C1 segment of cervical spinal cord (tissue), 14 donors: ENCODE data around the gene BCAS3.
"Not testable (repeated sequence)": the region's sequence is repeated elsewhere in the genome, so short reads cannot be mapped to it uniquely, and the experiment has no call there.

ENCODE experiments used
- DNase-seq, 14 donors: peaks; one replicate each; lab custom pipeline; 2025; lab: John Stamatoyannopoulos, UW

The BCAS3 gene

GRCh38 chr17:60745544-60745943 lies 67.9 kb downstream of the BCAS3 start:
- no peak for DNase-seq

- DNase-seq = peak in 2 of 14 donors; percentile 6 to 36
Measured at GRCh38 chr17:60747069-60747808, 69.6 kb downstream of the BCAS3 start.

DNA sequence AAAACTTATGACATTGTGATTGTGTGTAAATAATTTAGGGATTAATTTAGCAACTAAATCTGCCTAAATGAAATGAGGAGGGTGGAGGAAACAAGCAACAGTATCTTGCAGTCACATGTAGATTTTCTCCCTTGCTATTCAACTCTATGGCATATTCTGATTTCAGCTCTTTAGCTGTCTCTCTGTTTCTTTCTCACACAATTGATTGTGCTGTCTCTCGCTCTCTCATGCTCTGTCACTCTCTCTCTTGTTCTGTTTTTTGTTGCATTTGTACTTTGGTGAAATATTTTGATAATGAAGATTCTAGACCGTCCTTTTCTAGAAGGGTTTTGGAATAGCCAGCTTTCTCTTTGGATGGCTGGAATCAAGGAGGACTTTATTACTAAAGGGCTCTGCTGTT lies 70.6 kb downstream of the BCAS3 start:
- DNase-seq = peak in 1 of 14 donors; percentile 18

DNA sequence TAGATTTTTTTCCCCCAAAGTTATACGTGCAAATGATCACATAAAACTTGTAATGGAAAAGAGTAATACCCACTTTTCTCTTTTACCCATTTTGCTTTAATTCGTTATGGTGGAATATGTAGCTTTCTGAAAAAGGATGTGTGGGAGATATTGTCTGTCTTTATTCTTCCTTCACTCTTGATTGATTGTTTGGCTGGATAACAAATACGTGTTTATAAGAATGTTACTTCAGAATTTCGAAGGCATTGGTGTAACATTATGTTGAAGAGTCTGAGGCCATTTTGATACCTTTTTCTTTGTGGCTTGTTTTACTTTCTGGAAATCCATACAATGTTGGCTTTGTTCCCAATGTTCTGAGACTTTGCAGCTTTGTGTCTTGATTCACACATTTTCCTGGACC lies 71.4 kb downstream of the BCAS3 start:
- peak in 1 of 14 donors; percentile 2 for DNase-seq

DNA sequence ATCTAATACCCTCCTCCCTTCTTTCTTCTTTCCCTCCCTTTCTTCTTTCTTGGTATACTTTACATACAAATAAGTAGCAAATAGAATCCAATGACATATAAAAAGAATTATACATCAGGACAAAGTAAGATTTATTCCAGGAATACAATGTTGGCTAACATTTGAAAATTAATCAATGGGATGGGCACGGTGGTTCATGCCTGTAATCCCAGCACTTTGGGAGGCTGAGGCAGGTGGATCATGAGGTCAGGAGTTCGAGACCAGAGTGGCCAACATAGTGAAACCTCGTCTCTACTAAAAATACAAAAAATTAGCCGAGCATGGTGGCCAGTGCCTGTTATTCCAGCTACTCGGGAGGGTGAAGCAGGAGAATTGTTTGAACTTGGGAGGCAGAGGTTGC lies 72.1 kb downstream of the BCAS3 start:
- no peak for DNase-seq

GRCh38 chr17:60750640-60751039 lies 73.0 kb downstream of the BCAS3 start:
- no peak for DNase-seq

GRCh38 chr17:60751884-60752283 lies 74.2 kb downstream of the BCAS3 start:
- DNase-seq = no peak

DNA sequence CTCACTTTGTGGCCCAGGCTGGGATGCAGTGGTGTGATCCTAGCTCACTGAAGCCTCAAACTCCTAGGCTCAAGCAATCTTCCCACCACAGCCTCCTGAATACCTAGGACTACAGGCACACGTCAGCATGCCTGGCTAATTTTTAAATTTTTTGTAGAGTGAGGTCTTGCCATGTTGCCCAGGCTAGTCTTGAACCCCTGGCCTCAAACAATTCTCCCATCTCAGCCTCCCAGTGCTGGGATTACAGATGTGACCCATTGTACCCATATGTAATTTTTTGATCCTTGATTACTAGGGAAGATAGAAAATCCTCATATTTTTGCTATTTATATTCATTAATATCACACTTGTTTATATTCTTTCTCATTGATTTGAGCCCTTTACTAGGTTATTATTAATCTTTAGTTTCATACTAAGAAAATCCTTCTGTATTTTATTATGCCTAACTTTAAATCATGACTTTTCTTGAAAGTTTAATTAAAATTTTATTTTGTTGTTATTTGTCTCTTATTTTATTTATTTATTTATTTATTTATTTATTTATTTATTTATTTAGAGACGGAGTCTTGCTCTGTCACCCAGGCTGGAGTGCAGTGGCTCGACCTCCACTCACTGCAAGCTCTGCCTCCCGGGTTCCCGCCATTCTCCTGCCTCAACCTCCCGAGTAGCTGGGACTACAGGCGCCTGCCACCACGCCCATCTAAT lies 75.4 kb downstream of the BCAS3 start:
- DNase-seq = no peak

GRCh38 chr17:60754057-60754604 lies 76.5 kb downstream of the BCAS3 start:
- no peak for DNase-seq

GRCh38 chr17:60756798-60757197 lies 79.1 kb downstream of the BCAS3 start:
- not testable (repeated sequence) for DNase-seq

DNA sequence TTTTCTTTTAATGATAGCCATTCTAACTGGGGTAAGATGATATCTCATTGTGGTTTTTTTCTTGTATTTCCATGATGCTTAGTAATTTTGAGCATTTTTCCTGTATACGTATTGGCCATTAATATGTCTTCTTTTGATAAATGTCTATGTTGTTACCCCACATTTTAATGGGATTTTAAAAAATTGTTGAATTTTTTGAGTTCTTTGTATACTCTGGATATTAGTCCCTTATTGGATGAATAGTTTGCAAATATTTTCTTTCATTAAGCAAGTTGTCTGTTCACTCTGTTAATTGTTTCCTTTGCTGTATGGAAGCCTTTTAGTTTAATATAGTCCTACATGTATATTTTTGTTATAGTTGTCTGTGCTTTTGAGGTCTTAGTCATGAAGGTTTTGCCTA lies 79.8 kb downstream of the BCAS3 start:
- no peak for DNase-seq

GRCh38 chr17:60759756-60760155 lies 82.1 kb downstream of the BCAS3 start:
- no peak for DNase-seq

GRCh38 chr17:60761301-60761700 lies 83.7 kb downstream of the BCAS3 start:
- DNase-seq = not testable (repeated sequence)

DNA sequence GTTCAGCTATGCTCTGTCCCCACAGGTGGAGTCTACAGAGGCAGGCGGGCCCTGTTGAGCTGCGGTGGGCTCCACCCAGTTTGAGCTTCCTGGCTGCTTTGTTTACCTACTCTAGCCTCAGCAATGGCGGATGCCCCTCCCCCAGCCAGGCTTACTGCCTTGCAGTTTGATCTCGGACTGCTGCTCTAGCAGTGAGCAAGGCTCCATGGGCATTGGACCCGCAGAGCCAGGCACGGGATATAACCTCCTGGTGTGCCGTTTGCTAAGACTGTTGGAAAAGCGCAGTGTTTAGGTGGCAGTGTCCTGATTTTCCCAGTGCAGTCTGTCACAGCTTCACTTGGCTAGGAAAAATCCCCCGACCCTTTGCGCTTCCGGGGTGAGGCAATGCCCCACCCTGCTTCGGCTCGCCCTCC lies 89.1 kb downstream of the BCAS3 start:
- DNase-seq = no peak

DNA sequence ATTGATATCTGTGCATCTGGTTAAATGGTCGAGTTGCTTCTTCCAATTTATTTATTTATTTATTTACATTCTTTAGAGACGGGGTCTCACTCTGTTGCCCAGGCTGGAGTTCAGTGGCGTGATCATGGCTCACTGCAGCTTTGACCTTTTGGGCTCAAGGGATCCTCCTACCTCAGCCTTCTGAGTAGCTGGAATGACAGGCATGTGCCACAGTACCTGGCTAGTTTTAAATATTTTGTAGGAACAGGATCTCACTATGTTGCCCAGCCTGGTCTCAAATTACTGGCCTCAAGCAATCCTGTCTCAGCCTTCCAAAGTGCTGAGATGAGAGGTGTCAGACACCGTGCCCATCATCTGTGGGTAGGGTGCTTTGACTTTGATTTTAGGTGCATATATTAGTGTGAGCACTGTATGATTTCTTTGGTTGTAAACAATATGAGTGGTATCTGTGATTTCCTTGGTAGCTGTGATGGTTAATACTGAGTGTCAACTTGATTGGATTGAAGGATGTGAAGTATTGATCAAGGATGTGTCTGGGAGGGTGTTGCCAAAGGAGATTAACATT lies 90.2 kb downstream of the BCAS3 start:
- DNase-seq = no peak

DNA sequence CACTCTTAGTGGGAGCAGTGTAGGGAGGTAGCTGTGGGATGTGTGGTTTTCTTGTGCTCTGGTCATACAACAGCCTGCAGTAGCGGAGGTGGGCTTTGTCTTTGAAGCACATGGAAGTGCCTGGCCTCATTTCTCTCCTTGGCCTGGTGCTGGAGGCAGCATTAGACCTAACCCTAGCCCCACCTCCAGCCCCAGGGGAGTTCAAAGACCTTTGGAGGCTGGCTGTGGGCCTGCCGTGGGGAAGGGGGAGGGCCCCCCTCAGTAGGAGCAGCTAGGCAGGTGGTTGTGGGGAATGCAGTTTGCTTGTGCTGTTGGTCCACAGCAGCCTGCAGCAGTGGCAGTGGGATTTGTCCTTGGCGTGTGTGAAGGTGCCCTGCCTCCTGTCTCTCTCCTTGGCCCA lies 91.7 kb downstream of the BCAS3 start:
- DNase-seq = no peak

GRCh38 chr17:60770946-60771422 lies 93.3 kb downstream of the BCAS3 start:
- DNase-seq = no peak

GRCh38 chr17:60771621-60772020 lies 94.0 kb downstream of the BCAS3 start:
- DNase-seq = not testable (repeated sequence)

DNA sequence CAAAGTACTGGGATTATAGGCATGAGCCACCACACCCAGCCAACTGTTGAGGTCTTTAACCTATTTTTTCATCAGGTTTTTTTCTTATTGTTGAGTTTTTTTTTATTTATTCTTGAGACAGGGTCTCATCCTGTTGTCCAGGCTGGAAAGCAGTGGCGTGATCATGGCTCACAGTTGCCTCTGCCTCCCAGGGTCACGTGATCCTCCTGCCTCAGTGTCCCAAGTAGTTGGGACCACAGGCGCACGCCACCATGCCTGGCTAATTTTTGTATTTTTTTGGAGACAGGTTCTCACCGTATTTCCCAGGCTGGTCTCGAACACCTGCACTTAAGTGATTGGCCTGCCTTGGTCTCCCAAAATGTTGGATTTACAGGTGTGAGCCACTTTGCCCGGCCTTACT lies 95.9 kb downstream of the BCAS3 start:
- DNase-seq = no peak

DNA sequence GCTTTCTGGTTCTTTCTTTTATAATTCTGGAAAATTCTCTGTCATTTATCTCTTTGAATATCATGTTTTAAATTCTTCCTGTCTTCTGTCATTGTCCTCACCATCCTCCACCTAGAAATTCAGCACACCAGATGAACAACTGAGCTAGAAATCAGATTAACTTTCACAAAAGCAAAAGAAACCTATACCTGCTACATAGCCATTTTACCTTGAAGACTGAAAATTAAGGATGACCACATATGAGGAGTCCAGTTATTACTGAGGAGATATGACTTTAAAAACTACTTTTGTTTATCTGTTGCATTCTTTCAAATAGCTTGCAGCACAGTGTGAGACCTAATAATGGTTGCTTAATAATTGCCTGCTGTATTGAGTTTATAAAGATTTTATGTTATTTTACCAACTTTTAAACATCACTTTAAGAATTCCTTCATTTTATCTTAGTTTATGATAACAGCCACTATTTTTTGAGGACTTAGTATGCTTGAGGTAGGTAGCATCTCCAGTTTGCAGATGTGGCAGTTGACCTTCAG lies 104.3 kb downstream of the BCAS3 start:
- no peak for DNase-seq

DNA sequence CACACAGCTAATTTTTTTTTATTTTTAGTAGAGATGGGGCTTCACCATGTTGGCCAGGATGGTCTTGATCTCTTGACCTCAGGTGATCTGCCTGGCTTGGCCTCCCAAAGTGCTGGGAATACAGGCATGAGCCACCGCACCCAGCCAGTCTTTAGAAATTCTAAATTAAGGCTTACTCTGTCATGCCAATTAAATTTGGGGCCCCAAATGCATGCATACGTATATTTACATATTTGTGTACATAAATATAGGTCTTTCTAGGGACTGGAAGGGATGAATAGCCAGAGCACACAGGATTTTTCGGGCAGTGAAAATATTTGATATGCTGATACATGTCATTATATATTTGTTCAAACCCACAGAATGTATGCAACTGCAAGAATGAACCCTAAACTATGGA lies 105.1 kb downstream of the BCAS3 start:
- DNase-seq = no peak

- DNase-seq = no peak
Measured at GRCh38 chr17:60790205-60790604, 112.6 kb downstream of the BCAS3 start.
